ENCODE results near the gene IP6K3.

IP6K3 gene

DNA sequence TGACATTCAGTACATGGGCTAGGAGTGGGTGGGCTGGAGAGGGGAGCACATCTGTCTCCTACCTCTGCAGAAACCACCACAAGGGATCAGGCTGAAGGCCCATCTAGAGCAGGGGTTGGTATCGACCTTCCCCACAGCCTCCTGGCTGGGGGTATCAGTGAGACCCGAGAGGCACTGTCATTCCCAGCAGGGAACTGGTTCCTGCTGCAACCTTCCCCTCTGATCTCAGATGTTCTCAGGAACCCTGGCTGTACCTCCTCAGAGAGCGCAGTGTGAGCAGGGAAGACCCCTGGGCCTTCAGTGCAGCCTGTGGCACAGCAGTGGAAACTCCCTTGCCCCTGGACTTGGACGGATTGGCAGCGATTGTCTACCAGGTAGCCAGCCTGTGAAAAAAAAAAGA lies 7.8 kb downstream of the IP6K3 start:
- no peak for DNase-seq

DNA sequence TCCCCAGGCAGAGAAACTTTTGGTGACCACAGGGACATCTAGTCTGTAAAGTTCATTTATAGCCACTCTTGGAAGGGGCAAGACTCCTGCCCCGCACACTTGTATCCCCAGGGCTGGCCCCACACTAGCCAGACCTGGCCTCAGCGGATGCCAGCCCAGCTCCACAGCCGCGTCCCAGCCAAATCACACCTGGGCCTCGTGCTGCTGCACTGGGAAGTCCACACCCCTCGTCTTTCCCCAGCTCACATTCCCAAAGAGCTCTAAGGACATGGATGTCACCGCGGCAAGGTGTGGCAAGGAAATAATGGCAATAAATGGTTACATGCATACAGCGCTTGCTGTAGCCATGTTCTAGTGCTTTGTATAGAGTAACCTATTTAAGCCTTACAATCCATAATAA lies 8.6 kb downstream of the IP6K3 start:
- DNase-seq, result no peak

DNA sequence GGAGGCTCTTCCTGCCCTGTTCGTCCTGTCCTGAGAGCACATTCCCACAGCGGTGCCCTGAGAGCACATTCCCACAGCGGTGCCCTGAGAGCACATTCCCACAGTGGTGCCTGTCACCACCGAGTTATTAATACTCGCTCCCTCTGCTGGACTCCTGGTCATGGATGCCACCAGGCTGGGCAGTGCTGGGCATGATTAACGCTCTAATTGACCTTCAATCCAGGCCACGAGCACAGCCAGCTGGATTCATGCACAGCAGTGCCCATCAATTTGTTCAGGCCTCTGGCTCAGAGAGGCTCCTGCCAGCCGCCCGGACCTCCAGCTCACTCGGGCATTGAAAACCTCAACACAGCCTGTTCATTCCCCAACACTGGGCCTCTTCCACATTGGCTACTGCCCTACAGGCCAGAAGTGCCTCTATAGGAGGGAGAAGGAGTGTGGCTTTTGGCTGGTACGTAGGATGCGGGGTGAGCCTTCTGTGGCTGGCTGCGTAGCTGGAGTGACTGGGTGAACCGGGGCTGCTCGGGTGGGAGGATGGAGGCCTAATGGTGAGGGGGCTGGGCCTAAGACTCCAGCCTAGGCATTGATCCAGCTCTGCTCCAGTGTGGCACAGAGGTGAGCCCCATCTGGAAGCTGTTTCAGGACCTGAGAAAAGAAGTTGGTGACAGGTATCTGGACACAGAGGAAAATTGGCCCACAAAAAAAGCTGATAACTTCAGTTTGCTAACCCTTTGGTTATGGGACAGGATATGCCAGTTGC lies 9.3 kb downstream of the IP6K3 start:
- DNase-seq, result no peak

DNA sequence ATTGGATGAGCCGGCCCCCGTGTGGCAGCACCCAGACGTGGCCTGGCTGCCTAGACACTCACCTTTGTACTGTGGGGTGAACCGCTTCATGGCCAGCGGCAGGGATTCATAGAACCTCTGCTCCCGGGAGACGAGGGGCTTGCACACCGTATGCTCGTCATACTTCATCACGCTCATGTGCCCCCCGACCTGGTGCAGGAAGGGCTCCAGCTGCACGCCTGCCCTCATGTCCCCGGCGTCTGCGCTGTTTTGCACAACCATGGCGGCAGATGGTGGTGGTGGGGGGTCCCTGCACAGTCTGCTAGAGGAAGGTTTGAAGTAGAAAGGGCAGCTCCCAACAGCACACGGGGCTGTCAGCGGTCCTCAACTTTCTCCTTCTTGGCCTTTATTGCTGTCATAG lies 11.5 kb downstream of the IP6K3 start:
- no peak for DNase-seq

DNA sequence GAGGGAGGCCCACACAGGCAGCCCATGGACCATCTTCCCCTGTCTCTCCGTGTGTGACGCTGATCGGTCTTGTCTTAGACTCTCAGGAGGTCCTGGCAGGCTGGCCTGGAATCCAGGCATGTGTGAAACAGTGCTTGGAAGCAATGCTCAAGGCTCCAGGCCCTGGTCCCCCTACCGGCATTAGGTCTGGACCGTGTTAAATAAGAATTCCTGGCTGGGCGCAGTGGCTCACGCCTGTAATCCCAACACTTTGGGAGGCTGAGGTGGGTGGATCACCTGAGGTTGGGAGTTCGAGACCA lies 13.0 kb downstream of the IP6K3 start:
- DNase-seq, result no peak

DNA sequence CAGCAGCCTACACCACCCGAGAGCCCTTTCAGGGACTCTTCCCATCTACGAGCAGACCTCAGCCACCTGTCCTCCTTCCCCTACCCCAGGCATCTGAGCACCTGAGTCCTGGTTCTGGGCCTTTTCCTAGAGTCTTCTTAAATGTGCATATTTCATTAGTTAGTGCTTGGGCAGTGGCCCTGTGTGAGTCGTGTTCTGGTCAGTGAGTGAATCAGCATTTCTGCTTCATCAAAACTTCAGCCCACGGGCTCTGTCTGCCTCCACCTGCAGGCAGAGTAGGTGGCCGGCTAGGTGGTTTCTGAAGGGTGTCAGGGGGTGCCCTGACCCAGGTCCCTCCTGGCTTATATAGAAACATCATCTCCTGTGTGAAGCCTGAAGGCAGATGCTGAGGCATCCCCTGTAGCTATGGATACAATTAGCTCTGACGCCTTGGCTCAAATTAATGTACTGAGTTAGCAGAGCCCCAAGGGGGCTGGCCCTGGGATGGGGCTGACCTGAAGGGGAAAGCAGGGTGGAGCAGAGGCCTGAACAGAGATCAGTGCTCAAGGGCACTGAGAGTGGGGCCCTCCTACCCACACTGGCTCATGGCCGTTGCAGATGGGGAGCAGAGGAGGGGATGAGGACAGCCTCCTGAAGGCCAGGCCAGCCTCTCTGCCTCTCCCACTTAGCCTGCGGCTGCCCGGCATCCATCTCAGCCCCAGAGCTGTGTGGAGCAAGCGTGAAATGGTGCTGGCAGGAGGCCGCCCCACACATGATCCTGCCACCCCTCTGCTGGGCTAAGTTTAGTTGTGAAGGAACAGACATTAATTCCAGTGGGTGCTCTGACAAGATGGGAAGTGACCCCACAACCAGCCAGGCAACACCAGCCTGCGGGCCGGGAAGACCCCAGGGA lies 13.6 kb downstream of the IP6K3 start:
- no peak for DNase-seq

DNA sequence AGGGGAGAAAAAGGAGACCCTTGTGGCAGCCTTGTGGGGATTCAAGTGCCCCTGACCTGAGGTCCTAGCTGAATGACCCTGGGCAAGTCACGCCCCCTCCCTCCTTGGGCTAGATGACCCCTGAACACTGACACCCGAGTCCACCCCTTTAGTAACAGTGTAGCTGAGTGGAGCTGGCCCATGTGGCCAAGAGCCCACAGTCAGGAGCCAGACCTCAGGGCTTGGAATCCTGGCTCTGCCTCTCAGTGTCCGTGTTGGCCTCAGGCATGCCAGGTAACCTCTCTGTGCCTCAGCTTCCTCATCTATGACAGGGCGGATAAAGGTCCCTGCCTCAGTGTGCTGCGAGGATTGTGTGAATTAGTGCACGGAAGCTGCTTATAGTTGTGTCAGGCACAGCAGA lies 14.3 kb downstream of the IP6K3 start:
- DNase-seq, result no peak

DNA sequence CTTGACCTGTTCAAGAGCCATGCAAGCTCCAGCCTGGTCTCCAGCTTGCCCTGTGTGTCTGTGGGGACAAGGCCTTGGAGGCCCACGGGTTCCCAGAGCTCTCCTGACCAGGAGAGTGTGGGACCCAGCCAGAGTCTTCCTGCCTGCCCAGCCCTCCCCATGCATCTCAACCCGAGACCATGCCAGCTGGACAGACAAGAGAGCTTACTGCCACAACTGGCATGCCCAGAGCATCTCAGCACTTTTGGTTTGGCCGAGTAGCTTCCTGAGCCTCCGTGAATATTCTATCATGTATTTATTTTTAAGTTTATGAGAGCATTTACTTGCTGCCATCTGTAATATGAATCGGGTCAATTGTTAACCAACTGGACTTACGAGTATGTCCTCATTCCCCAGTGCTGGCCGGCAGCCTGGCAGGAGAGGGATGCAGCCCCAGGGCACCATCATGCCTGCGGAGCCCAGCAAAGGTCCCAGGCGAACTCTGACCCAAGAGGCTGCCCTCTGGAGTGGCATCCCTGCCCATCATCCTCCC lies 14.9 kb downstream of the IP6K3 start:
- no peak for DNase-seq

DNA sequence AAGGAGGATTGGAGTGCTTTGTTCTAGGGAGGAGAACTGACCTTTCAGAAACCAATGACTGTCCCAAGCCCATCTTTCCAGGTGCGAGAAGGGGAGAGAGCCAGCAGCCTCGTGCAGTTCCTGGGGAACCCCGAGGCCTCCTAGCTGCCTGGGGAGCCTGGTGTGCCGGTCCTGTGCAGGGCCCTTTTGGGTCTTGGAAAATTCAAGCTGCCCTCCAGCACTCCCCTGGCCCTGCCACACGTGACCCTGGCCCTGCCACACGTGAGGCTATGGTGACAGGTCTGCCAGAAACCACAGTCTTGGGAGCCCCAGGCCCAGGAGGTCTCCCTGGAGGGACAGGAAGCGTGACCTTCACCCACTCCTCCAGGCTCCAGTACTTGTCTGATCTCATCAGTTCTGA lies 15.7 kb downstream of the IP6K3 start:
- no peak for DNase-seq

DNA sequence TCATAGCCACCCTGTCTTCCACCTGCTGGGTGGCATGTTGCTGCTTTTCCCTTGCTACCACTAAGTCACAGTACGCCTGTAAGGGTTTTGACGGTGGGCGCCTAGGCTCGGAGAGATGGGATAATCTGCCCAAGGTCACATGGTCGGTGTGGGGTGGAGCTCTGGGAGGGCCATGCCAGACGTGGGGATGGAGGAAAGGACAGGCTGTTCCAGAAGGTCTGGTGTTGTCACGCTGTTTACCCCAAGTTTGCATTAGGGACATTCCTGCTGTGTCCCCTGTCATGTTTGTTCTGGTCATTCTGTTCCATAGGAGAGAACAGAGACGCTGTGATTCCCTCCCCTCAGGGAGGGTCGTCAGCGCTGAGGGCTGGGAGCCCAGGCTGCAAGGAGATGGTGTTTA lies 16.1 kb downstream of the IP6K3 start:
- DNase-seq, result no peak

DNA sequence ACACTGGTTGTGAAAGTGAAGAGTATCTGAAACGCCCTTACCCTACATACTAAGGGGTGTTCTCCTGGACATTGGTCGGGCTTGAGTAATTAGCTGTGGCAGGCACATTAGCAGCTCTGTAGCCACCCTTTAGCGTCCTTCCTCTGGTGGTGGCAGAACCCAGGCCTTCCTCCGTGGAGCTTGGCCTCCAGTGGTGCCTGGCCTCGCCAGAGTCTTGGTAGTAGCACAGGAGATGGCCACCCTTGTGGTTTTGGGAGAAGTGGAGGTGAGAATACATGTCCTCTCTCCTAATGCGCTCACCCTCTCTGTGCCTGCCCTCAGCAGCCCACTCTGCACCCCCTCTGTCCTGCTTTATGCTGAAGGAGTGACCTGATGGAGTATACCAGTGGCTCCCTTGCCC lies 17.6 kb downstream of the IP6K3 start:
- DNase-seq, result no peak

DNA sequence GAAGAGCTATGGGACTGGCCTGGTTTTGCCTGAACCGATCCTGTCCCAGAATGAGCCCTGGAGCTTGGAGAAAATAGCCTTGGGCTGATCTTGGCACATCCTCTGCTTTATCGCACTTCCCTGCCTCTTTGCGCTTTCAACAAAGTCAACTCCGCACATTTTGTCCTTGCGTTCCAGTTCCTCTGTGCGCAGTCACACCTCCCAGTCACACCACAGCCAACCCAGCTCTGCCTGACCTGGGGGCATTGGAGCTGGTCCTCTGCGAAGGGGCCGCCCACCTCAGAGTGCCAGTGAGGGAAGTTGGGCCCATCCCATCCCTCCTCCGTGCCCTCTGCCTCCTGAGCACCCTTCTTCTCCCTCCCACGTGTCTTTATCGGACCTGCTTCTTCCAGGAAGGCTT lies 18.3 kb downstream of the IP6K3 start:
- no peak for DNase-seq

DNA sequence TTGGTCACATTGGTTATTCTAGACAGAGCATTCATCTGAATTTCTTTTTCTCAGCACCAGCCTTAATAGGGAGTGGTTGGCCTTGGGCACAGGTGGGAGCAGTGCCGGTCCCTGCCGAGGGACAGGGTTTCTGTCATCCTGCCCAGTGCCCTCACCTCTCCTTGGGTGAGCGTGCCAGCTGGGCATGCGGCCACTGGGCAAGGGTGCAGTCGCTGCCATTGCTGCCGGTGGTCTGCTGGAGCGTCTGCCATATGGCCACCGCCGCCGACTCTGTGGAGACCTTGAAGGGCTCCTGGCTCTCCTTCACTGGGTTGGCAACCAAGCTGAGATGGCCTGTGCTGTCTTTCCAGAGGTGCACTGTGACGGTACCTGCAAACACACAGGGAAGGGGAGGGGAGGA lies 18.8 kb downstream of the IP6K3 start:
- DNase-seq, result no peak

DNA sequence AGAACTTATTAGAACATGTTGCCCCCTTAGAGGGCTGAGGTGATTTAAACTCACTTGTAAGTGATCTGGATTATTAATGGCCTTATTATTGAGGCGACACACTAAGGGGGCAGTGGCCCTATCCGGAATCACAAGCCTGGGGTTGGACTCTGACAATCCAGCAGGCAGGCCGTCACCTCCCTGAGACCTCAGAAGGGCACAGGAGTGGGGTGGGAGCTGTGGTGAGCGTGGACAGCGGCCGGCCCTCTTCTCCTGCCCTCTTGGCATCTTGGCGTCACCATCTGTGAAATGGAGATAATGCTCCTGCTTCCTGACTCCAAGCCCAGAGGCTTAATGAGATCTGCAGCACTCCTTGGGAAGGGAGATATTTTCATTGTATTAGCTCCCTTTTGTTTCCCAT lies 19.6 kb downstream of the IP6K3 start:
- DNase-seq, result no peak

DNA sequence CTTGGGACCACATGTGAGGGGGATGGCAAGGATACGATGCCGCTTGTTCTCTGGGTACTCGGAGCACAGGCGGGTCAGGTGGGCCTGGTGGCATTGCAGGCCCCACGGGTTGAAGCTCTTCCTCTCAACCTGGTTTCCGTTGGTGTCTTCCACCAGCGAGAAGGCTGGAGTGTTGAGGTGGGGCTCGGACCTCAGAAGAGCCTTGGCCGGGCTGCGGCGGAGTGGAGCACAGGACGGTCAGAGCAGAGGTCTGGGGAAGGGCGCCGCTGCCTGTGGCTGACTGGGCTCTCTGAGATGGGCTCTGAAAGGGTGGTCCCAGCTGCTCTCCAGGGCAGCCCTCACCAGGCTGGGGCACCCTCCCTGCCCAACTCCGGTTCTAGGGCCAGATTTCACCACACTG lies 20.0 kb downstream of the IP6K3 start:
- no peak for DNase-seq

DNA sequence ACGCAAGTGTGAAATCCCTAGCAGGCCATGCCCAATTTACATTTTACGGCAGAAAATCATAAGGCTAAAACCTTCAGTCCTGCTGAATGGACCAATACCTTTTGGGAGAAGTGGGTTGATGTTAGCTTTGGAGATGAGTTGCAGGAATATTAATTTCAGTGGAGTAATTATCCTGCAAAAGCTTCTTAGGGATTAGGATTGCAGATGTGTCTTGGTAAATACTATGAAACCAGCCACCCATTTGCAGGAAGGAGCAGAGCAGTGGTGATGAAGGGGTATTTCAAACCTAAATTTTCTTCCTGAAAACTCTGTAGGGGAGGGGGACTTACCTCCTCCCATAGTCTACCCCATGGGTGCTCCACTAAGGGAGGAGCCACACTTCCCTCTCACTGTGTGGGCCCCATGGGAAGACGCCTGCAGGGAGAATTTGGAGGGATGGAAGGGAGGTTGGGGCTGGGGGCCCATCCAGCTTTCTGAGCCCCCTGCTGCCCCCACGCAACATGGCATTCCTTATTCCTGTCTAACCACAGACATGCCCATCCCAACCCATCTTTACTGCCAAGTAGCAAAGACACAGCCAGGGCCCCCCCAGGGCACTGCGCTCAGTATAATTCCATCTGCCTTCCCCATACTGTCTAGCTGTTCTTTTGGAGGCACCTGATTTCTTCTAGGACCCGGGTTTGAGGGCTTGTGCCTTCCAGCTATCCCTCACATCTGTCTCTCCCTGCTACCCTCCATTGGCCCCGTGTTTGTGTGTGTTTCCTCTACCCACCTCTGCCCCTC lies 20.6 kb downstream of the IP6K3 start:
- no peak for DNase-seq

DNA sequence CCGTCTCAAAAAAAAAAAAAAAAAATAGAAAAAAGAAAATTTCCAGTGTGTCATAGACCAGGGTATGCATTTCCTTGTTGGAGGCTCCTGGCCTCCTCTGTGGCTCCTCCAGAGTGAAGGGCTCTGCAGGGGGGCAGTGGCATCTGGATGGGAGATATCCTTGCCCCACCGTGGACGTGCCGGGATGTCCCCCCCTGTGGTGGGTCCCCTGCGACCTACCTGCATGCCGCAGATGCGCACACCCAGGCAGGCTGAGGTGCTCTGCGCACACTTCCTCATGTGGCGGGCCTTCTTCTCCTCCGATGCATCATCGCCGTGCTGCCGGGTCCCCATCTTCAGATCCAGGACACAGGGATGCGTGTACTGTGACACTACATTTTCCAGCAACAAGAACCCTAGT lies 21.5 kb downstream of the IP6K3 start:
- no peak for DNase-seq

DNA sequence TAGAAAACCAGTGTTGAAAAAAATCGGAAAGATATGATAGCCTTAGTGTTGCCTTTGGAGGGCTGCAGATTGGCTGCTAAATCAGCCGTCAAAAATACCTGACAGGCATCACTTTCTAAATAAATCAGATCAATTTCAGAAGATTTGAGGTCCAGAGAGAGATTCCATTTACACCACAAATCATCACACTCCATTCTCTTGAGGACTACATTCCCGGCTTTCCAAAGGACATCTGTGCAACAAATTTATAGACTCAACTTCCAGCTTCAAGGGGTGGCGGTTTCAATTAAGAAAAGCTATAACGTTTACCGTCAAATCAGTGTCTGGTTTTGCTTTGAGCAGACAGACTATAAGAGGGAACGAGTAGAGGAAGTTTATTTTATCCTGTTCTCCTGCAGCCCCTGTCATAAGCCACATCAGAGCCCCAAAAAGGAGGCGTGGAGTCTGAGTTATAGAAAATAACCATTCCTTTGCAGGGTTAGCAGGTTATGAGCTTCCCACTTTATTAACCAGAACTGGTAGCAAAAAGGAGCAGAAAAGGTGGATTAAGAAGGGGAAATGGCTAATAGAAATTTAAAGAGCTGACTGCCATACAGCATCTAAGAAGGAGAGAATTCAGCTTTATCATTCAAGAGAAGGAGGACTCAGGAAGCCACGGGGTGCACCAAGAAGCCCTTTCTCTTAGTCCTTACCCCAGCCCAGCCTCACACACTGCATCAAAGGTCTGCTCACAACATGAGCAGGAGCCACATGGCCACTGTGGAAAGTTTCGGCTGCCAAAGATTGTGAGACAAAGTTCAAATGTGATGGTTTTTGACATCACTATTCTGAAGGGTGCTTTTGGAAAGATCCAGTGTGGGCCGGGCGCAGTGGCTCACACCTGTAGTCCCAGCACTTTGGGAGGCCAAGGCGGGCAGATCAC lies 22.3 kb downstream of the IP6K3 start:
- DNase-seq, result no peak

DNA sequence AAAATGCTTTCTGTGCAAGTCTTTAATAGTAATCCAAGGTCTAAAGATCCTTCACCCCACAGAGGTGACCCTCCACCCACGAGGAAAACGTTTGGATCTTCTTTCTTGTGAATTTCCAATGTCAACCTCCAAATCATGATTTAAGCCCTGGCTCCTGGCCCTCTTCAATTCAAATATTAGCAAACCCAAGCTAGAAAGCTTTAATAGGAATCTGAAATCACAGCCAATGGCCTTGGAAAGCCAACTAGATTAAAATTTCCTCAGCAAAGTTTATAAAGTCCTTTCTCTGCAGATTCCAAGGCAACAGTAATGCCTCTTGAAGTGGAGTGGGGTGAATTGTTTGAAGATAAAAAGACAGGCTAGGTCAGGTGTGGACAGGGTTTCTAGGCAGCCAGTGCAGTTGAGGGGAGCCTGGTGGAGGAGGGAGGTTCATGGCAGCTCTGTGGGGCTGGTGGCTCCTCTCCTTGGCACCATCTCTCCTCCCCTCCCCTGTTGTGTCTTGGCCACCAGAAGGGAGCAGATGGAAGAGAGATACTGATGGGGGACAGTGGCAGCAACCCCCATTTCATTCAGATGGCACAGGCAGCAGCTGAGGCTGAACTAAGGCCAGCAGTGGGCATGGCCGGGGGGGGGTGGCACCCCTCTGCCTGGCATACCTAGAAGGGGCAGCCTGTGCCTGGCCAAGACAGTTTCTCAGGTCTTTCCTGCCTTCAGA lies 23.2 kb downstream of the IP6K3 start:
- DNase-seq, result no peak

DNA sequence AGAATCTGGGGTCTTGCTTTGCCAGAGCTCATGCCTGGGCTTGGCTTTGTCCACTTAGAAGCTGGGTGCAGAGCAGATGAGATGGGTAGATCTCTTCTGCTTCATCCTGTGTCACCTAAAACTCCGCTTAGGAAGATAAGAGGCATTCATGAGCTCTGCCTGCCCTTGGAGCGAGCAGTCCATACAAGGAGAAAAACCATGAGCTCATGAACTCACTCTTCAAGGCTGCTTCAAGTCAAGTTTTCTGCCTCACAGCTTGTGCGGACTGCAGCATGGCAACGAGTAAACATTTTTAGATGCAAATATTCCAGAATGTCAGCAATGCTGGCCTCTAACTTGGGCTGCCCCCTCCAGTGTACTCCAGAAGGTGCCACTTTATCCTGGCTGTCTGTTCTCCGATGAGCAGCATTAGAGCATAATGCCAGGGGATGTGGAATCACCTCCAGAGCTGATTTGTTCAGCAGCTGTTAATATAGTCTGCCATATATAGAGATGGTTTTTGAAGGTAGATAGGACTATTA lies 24.5 kb downstream of the IP6K3 start:
- no peak for DNase-seq

DNA sequence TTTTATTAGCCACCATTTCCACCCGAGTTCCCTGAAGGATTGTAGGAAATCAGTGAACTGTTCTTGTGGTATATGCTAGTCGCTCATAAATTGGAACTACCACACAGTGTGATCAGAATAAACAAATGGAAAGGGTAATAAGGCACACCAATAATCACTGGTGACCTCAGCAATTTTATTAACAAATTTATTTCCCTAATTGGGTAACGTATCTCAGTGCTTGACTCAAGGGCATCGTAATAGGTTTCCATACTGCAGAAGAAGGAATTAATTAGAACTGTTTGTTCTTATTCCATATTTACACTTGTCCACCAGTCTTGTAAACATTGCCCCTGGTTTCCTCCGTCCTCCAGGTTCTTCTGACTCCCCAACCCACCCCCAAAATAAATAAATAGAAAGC lies 25.2 kb downstream of the IP6K3 start:
- DNase-seq, result no peak

DNA sequence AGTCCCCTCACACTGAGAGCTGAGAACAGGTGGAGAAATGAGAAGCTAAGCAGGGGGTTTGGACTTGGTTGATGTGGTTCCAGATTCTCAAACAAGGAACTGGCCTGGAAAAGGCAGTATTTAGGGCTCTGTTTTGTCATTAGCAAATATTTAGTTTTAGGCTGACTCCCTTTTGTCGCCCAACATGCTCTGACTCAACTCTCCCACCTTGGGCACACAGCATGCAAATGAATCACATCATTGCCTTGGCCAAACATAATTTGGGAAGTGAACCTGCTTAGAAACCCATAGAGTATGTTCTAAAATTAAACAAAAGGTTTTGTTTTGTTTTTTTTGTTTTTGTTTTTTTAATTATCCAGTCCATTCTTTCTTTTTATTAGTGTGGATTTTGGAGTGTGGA lies 25.7 kb downstream of the IP6K3 start:
- no peak for DNase-seq

All from NCI-H1930 (cell line).